Nephron (organoid): ENCODE data around the gene EPB41.
A peak's percentile ranks its signal among the peaks of the same experiment; 100 is the strongest.

ENCODE experiments used
- H3K27ac Mint-ChIP-seq, 3 experiments: 2 replicates each; pipeline ENCODE4 v1.8.0; 2020; ENCODE audit warnings: mixed read lengths in 3 of 3, mild to moderate bottlenecking in 2 of 3, moderate library complexity in 1 of 3
- H3K27me3 Mint-ChIP-seq: 2 replicates; pipeline ENCODE4 v1.8.0; 2021; ENCODE audit warnings: low read depth, mild to moderate bottlenecking, moderate library complexity, mixed read lengths
- H3K36me3 Mint-ChIP-seq: 2 replicates; pipeline ENCODE4 v1.8.0; 2020; ENCODE audit warnings: low read depth, mixed read lengths
- H3K4me1 Mint-ChIP-seq: 2 replicates; pipeline ENCODE4 v1.8.0; 2020; ENCODE audit warnings: mixed read lengths
- H3K4me3 Mint-ChIP-seq, 3 experiments: 2 replicates each; pipeline ENCODE4 v1.8.0; 2020; ENCODE audit warnings: mild to moderate bottlenecking in 3 of 3, mixed read lengths in 3 of 3, moderate library complexity in 2 of 3
- H3K9me3 Mint-ChIP-seq: 2 replicates; pipeline ENCODE4 v1.8.0; 2020; ENCODE audit warnings: mixed read lengths
- TF ChIP-seq, protein P1 (sequence below), 3 experiments: fragments of 200-600 bp; sonication (generic); IDR thresholded peaks; one replicate each; pipeline ENCODE4 v1.5.0; 2021; ENCODE audit warnings: antibody characterized with exemption in 3 of 3; ENCODE audit not compliant: unreplicated experiment in 3 of 3

Gene EPB41

DNA sequence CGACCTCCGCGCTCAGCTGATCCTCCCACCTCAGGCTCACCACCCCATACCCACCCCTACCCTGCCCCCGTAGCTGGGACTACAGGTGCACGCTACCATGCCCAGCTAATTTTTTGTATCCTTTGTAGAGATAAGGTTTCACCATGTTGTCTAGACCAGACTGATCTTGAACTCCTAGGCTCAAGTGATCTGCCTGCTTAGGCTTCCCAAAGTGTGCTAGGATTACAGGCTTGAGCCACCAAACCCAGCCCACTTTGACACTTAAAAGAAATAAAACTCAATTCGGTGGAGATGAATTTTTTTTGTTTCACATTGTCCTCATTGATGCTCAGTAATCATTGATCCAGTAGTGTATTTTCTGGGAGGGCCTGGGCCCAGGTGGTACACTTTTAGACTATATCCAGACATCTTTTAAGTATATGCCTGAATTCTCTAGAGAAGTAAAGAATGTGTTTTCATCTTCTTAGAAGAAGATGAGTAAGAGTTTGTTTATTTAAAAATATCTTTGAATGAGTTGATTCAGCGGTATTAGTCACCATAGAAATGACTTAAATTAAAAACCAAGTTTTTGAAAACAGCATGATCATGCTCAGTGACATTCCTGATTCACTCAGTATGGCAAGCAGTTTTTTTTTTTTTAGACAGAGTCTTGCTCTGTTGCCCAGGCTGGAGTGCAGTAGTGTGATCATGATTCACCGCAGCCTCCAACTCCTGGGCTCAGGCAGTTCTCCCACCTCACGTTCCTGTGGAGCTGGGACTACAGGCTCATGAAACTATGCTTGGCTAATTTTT lies 57.8 kb downstream of the EPB41 start:
- TF ChIP-seq, protein P1, sequence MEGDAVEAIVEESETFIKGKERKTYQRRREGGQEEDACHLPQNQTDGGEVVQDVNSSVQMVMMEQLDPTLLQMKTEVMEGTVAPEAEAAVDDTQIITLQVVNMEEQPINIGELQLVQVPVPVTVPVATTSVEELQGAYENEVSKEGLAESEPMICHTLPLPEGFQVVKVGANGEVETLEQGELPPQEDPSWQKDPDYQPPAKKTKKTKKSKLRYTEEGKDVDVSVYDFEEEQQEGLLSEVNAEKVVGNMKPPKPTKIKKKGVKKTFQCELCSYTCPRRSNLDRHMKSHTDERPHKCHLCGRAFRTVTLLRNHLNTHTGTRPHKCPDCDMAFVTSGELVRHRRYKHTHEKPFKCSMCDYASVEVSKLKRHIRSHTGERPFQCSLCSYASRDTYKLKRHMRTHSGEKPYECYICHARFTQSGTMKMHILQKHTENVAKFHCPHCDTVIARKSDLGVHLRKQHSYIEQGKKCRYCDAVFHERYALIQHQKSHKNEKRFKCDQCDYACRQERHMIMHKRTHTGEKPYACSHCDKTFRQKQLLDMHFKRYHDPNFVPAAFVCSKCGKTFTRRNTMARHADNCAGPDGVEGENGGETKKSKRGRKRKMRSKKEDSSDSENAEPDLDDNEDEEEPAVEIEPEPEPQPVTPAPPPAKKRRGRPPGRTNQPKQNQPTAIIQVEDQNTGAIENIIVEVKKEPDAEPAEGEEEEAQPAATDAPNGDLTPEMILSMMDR (IDR thresholded peaks at IDR 0.05; ENCODE audit: unreplicated experiment in 3 of 3) = no peak
- peaks cover 22% of the 10 kb centered on the region for H3K4me1 Mint-ChIP-seq
- no peaks in the 10 kb centered on the region for H3K9me3 Mint-ChIP-seq
- no peaks in the 10 kb centered on the region for H3K36me3 Mint-ChIP-seq
- peak overlapping the region in 2 of 3 experiments; percentile 66 to 76 for H3K27ac Mint-ChIP-seq
- H3K4me3 Mint-ChIP-seq = no peak overlapping the region
- no peaks in the 10 kb centered on the region for H3K27me3 Mint-ChIP-seq

DNA sequence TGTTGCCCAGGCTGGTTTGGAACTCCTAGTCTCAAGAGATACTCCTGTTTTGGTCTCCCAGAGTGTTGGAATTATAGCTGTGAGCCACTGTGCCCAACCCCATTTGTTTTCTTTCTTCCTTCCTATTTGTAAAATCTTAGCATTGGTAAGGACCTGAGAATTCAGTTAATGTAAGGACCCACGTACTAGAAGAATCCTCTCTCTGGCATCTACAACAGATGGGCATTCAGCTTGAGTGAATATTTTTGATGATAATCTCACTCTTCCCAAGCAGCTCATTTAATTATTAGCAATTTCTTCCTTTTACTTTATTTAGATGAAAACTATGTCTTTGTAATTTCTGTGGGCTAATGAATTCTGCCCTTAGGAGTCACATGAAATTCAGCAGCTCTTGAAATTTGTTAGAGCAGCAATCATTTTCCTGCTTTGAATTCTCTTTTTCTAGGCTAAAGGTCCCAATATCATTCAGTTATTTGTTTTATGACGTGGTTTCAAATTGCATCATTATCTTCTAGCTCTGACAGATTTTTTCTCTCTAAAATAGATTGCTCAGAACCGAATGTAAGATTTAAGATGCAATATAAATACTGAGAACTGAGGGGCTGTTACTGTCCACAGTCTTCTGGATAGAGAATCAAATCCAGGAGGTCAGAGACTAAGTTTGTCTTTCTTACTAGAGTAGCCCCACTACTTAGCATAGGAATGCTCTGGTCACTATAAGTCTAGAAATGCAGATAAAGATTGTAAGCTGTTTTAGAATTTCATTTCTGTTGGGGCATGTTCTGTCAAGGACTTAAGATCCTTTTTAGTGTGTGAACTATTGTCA lies 59.4 kb downstream of the EPB41 start:
- Mint-ChIP-seq H3K27me3 (no peaks in the 10 kb centered on the region), H3K9me3 (no peaks in the 10 kb centered on the region), H3K4me1 (peaks cover 22% of the 10 kb centered on the region), H3K4me3 (no peak overlapping the region), H3K36me3 (no peaks in the 10 kb centered on the region), H3K27ac (peak overlapping the region; percentile 55 to 80 (median 66))
- TF ChIP-seq, protein P1 (IDR thresholded peaks at IDR 0.05; ENCODE audit: unreplicated experiment in 3 of 3) = no peak

DNA sequence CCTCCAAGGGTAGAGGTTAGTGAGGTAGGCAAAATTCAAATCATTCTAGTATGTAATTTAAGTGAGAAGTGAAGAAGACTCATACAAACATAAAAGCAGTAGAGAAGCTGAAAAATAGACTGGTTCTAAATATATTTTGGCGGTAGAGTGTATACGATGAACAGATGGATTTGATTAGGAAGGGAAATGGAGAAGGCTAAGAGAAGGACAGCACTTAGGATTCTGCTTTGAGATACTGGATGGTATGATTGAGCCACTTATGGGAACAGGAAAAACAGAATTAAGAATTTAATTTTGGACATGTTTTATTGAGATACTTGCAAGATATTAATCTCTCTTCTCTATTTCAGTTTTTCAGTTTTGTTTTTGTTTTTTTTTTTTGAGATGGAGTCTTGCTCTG lies 60.1 kb downstream of the EPB41 start:
- Mint-ChIP-seq H3K27ac (peak overlapping the region; percentile 30 to 66 (median 55)), H3K27me3 (no peaks in the 10 kb centered on the region), H3K4me1 (peaks cover 22% of the 10 kb centered on the region), H3K36me3 (no peaks in the 10 kb centered on the region), H3K9me3 (no peaks in the 10 kb centered on the region), H3K4me3 (no peak overlapping the region)
- TF ChIP-seq, protein P1 (IDR thresholded peaks at IDR 0.05; ENCODE audit: unreplicated experiment in 3 of 3) = no peak

DNA sequence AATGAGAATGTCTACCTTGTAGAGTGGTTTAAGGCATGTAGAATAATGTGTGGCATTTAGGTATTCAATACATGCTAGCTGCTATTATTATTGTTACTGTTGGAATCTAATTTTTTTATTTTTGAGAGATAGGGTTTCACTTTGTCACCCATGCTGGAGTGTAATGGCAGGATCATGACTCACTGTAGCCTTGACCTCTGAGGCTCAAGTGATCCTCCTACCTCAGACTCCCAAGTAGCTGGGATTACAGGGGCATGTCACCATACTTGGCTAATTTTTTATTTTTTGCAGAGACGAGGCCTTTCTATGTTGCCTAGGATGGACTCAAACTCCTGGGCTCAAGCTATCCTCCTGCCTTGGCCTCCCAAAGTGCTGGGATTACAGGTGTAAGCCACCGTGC lies 61.9 kb downstream of the EPB41 start:
- Mint-ChIP-seq H3K27ac (no peak overlapping the region), H3K4me1 (peaks cover 17% of the 10 kb centered on the region), H3K36me3 (peaks cover 4% of the 10 kb centered on the region), H3K4me3 (no peak overlapping the region), H3K9me3 (no peaks in the 10 kb centered on the region), H3K27me3 (no peaks in the 10 kb centered on the region)
- TF ChIP-seq, protein P1 (IDR thresholded peaks at IDR 0.05; ENCODE audit: unreplicated experiment in 3 of 3) = no peak

DNA sequence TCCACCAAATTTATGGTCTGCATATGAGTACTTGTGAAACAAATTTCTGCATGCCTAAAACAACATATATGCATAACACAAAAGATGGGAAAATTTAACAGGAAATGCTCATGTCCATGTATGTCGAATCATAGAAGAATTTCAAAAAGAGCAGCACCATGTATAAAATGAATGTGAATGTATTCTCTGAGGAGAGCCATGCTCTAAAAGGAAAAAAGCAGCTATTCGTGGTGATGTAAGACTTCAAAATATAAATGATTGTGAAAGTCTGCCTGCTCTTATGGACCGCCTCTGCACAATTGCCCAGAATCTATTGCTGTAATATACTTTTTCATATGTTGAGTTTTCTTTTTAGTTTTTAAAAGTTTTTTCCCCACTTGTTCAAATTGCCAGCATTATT lies 66.8 kb downstream of the EPB41 start:
- TF ChIP-seq, protein P1 (IDR thresholded peaks at IDR 0.05; ENCODE audit: unreplicated experiment in 3 of 3) = no peak
- H3K4me1 Mint-ChIP-seq = peaks cover 14% of the 10 kb centered on the region
- H3K4me3 Mint-ChIP-seq = no peak overlapping the region
- H3K9me3 Mint-ChIP-seq = peaks cover 4% of the 10 kb centered on the region
- H3K36me3 Mint-ChIP-seq = peaks cover 9% of the 10 kb centered on the region
- no peak overlapping the region for H3K27ac Mint-ChIP-seq
- H3K27me3 Mint-ChIP-seq = no peaks in the 10 kb centered on the region
